HG03354 (cell line): ENCODE results near the gene PDZD11.
"Not testable (repeated sequence)": the region's sequence is repeated elsewhere in the genome, so short reads cannot be mapped to it uniquely, and the experiment has no call there.

ENCODE experiments used
- ATAC-seq: cut with Tn5 transposase; IDR thresholded peaks from one replicate; pipeline ENCODE4 v1.9.1; 2021; ENCODE audit warnings: mild to moderate bottlenecking; ENCODE audit not compliant: unreplicated experiment, poor library complexity, severe bottlenecking

Gene PDZD11

DNA sequence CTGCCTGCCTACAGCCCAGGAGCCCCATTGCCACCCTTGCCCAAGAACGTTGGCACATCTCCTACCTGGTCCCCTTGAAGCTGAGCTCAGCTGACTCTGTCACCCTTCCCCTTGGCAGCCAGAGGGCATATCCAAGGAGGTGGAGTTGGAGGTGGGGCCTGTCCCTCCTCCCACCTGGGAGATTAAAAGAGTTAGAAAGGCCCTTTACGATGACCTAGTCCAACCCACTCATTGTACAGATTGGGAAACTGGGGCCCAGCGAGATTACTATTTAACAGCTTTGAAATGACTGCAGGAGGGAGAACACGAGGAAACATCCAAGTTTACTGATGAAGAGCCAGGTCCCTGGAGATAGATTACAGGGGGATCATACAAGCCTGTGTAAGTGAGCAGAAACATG is 29.6 kb downstream of the PDZD11 start, which contains the start of gene P2RY4:
Gene P2RY4, minus strand, starts transcription at position 101 of the 400 bp plus-strand sequence. CDS start 580 bp downstream, outside the sequence.
- no peak for ATAC-seq

DNA sequence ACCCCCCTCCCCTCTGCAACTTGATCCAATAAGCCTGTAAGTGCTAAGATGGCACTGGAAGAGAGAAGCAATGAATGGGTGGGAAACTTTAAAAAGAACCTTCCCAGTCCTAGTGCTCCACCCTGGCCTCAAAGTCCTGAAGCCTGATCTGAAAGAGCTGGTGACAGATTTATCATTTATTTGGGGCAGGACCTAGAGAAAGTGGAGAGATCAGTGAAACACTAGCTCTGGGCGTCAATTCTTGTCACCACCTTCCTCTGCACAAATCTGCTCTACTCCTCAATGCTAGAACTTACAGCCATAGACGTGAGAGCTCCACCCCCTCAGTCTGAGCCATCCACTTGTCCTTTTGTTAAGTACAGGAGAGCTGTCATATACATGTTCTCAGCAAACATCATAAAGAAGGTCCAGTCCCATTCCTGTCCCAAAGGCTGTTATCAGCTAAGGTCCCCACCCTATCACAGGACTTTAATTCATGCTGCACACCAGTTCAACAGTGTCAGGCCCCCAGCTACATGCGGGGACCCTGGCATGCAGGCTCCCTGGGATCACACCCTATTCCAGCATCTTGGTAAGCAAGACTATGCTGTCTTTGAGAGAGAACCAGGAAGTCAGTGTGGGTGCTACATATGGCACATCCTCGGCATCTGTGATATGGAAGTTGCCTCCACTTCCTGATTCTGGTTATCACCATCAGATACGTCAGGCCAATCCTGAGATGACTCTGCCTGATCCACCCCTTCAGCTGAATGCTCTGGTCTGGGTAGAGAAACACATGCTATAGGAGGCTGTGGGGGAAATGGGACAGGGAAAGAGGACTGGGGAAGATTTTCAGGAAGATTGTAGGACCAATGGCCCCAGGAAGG is 32.1 kb downstream of the PDZD11 start:
- ATAC-seq, result no peak

DNA sequence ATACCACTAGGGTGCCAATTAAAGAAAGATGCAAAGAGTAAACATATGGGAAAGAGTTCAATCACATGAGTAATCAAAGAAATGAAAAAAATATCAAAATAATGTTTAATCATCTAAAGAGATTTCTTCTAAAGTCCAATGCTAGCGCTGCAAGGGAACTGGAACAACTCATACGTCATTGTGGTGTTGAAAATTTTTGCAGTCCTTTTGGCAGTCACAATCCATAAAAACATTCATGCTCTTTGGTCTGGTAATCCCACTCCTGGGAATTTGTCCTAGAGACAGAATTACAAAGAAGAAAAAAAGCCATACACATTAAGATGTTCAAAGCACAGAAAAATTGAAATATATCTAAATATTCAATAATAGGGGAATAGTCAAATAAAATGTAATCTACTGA is 34.3 kb downstream of the PDZD11 start:
- no peak for ATAC-seq

DNA sequence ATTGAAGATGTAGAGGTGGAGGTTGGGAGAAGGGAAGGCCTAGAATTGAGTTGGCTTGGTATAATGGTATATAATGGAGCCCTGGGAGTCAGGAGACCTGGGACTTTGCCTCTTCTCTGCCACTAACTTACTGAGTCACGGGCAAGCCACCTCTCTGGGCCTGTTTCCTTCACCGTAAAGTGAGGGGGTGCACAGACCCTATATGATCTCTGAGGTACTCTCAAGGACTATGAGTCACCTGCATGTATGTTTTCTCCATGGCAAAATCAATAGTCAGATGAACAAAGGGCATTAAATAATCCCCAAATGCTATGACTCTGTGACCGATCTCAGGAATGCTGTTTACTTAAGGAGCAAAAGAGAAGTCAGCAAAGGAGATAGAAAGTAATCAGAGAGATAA is 34.8 kb downstream of the PDZD11 start:
- no peak for ATAC-seq

DNA sequence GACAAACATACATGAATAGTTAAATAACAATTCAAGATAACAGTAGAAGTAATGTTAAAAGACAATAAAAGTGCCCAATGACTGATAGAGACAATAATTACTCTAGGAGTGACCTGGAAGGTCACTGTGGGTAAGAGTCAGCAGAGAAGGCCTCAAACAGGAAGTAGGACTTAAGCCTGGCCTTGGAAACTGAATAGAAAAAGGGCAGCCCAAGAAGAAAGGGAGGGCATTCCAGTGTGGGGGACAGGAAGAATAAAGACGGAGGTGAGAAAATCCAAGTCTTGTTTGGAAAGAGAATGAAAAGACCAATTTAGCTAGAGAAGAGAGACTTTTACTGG is 35.7 kb downstream of the PDZD11 start:
- no peak for ATAC-seq

DNA sequence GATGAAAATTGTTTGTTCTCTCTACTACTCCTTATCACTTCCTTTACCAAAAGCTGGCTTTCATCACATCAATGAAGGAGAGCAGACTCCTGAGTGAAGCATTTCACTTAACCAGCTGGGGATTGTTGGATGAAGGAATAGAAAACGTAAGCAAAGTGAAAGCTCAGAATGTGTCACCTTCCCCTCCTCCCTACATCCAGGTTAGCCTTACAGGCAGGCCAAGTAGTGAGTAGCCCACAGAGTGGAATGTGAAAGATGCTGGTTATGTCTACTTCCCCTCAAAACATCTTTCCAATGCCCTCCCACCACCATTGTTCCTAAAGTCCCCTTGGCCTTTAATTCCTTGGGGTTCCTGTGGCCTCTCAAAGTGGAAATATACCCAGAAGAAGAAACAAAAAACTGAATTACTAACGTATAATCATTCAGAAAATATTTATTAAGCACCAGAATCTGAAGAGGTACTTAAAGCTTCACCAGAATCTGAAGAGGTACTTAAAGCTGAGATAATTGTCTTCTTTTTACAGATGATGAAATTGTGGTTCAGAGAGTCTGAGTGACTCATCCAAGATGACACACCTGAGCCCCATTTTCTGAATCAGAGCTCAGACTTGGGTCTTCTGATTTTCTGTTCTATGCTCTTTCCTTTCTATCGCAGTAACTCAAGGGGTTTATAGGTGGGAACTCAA is 36.2 kb downstream of the PDZD11 start:
- no peak for ATAC-seq

DNA sequence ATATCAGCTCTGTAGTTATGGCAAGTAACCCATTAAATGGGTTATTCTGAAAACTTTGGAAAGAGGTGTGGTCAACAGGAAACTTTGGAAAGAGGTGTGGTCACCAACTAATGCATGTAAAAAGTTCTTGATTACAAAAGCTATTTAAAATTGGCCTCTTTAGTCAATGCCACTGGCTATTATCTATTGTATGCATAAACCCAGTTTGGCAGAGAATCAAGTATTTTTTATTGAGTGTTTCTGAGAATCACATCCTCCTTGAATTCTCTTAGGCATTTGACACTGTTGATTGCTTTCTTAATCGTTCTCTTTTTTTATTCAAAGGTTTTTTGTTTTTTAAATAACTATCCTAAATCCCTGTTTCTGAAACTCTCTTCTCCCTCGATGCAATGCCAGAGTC is 37.2 kb downstream of the PDZD11 start:
- ATAC-seq, result no peak

DNA sequence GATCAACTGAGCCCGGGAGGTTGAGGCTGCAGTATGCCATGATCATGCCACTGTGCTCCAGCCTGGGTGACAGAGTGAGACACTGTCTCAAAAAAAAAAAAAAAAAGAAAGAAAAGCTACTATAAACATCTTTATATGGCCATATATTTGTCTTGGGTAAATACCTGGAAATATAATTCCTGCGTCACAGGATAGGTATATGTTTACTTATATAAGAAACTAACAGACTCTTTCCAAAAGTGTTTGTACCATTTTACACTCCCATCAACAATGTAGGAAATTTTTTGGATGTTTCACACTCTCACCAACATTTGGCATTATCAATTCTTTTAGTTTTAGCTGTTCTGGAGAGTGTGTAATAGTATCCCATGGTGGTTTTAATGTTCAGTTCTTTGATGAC is 42.5 kb downstream of the PDZD11 start:
- no peak for ATAC-seq

DNA sequence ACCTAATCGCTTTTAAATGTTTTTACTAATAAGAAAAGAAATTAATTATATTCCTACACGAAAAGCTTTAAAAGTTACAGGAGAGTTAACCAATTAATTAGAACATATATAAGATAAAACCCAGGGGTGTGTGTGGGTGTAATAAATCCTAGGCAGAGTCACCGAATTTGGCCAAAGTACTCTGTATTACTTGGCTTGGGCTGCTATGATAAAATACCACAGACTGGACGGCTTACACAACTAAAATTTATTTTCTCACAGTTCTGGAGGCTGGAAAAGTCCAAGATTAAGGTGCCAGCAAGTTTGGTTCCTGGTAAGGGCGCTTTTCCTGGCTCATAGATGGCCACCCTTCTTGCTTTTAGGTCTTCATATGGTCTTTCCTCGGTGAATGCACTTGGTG is 44.8 kb downstream of the PDZD11 start:
- no peak for ATAC-seq

DNA sequence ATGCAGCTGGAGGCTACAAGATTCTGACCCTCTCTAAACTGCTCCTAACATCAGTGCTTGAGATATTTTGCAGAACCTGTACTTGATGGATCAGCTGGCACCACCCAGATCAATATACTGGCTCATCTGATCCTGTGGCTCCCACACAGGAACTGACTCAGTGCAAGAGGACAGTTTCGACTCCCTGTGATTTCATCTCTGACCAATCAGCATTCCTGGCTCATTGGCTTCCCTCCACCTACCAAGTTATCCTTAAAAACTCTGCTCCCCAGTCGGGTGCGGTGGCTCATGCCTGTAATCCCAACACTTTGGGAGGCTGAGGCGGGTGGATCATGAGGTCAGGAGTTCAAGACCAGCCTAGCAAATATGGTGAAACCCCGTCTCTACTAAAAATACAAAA is 46.1 kb downstream of the PDZD11 start:
- not testable (repeated sequence) for ATAC-seq

DNA sequence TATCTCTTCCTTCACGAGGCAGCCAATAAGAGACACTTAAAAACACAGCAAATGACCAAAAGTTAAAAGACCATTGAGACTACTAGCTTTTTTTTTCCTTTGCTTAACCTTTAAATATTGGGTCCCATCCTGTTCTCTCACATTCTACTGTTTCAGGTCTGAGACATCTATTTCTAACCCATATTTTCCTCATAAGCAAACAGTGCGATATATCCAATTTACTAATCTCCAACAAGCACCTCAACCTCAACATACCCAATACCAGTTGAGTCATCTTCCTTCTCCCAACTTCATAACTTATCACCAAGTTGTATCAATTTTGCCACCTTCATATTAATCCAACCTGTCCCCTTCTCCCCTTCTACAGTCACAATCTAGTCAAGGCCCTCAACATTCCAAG is 48.2 kb downstream of the PDZD11 start:
- ATAC-seq, result no peak

DNA sequence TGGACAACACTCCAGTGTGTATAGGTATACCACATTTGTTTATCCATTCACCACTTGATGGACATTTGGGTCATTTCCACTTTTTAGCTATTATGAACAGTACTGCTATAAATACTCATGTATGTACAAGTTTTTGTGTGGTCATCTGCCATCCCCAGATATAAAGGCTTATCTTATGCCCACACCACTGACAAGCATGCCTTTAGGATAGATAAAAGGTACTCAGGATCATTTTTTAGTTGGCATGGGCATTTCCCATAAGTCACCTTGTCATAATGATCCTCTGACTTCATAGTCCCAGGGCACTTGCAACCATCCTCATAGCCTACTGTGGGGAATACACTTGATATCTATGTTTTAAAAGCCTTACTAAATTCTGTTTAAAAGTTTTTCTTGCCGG is 49.0 kb downstream of the PDZD11 start:
- no peak for ATAC-seq
